ENCODE measurements around the gene WNT4. TPM values are rescaled to one million over a fixed set of nuclear protein-coding genes. Genes with fewer than 3 reads are reported as not detected.

WNT4 gene
- total RNA-seq, 2 donors from 2014 or later: 0.16 TPM; not detected in 1

DNA sequence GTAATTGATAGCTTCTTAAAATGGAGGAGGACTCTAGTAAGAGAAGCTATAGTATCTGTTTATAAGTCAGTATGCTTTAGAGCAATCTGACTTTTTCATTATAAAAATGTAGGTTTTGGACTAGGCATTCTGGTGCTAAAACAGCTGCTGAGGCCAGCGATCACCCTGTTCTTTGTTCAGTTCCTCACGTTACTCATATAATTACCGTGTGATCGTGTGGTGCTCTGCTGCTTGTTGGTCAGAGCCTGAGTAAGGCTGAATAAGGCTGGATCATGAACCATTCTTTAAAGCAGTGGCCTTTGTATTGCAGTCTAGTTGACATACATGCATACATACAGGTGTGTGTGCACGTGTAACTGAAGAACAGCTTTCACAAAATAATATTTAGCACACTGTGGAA, 65.2 kb downstream of the WNT4 start:
- Histone ChIP-seq H3K4me3 (no peak overlapping the region), H3K4me1 (peaks cover 0 to 69% of the 10 kb centered on the region in 2 donors), H3K27ac (no peak overlapping the region), H3K36me3 (peaks cover 12% of the 10 kb centered on the region), H3K27me3 (no peaks in the 10 kb centered on the region), H3K9me3 (no peaks in the 10 kb centered on the region)
- TF ChIP-seq, protein P1, sequence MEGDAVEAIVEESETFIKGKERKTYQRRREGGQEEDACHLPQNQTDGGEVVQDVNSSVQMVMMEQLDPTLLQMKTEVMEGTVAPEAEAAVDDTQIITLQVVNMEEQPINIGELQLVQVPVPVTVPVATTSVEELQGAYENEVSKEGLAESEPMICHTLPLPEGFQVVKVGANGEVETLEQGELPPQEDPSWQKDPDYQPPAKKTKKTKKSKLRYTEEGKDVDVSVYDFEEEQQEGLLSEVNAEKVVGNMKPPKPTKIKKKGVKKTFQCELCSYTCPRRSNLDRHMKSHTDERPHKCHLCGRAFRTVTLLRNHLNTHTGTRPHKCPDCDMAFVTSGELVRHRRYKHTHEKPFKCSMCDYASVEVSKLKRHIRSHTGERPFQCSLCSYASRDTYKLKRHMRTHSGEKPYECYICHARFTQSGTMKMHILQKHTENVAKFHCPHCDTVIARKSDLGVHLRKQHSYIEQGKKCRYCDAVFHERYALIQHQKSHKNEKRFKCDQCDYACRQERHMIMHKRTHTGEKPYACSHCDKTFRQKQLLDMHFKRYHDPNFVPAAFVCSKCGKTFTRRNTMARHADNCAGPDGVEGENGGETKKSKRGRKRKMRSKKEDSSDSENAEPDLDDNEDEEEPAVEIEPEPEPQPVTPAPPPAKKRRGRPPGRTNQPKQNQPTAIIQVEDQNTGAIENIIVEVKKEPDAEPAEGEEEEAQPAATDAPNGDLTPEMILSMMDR (IDR thresholded peaks at IDR 0.05): no peak
- no peak for DNase-seq (ENCODE audit: low spot score)

DNA sequence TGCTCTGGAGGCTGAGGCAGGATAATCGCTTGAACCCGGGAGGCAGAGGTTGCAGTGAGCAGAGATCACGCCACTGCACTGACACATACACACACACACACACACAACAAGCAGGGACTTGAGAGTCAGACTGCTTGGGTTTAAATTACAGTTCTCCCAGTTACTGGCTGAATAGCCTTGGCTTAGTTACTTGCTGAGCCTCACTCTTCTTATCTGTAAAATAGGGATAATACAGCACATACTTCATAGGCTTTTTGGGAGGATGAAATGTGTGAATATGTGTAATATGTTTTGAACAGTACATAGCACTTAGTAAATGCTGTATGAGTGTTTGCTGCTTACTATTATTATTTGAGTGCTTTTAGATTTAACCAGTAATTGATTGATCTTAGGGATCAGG, 66.6 kb downstream of the WNT4 start:
- Histone ChIP-seq H3K36me3 (peaks cover under 1% of the 10 kb centered on the region), H3K27ac (no peak overlapping the region), H3K27me3 (no peaks in the 10 kb centered on the region), H3K9me3 (no peaks in the 10 kb centered on the region), H3K4me1 (peaks cover 0 to 83% of the 10 kb centered on the region in 2 donors), H3K4me3 (no peak overlapping the region)
- DNase-seq (ENCODE audit: low spot score): no peak
- TF ChIP-seq, protein P1 (IDR thresholded peaks at IDR 0.05): no peak

DNA sequence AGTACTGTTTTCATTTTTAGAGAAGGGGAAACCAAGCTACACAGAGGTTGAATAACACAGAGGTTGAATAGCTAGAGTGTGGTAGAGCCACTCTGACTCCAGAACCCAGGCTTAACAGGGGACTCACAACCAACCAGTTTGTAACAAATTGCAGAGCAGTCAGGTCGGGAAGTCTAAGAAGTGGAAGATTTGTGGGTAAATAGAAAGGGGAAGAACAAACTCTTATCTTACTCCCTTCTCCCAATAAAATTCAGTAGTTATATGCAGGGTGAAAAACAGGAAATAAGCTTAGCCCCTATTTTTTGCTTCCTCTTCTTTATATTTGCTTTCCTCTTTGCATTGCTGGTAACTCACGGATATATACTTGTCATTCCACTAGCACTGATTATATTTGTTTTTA, 67.2 kb downstream of the WNT4 start:
- Histone ChIP-seq H3K36me3 (no peaks in the 10 kb centered on the region), H3K27ac (no peak overlapping the region), H3K27me3 (no peaks in the 10 kb centered on the region)

DNA sequence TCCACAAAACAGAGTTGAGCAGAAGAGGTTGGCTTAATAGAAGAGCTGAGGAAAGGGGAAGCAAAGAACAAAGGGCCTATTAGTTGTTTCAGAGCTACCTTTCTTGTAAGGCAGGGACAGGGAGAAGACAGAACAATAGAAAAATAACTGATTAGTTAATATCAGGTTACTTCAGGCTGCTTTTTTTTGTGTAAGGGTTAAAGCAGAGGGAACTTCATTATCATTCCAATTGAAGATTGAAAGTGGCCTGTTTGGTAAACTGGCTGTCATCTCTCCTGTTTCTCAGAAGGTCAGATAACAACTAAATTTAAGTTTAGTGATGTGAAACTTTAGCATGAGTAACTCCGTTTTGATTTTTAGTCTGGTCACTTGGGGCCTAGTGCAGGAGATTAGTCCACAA, 68.1 kb downstream of the WNT4 start:
- H3K27me3 ChIP-seq: no peaks in the 10 kb centered on the region
- peaks cover 0 to 85% of the 10 kb centered on the region in 2 donors for H3K4me1 ChIP-seq
- no peaks in the 10 kb centered on the region for H3K9me3 ChIP-seq
- no peak overlapping the region for H3K4me3 ChIP-seq
- no peak for DNase-seq (ENCODE audit: low spot score)
- no peaks in the 10 kb centered on the region for H3K36me3 ChIP-seq
- TF ChIP-seq, protein P1 (IDR thresholded peaks at IDR 0.05): no peak
- H3K27ac ChIP-seq: no peak overlapping the region

More for the DNA sequence above, 67.2 kb downstream of the WNT4 start:
- Histone ChIP-seq H3K4me3 (no peak overlapping the region), H3K4me1 (peaks cover 0 to 86% of the 10 kb centered on the region in 2 donors), H3K9me3 (no peaks in the 10 kb centered on the region)
- DNase-seq (ENCODE audit: low spot score): no peak
- TF ChIP-seq, protein P1 (IDR thresholded peaks at IDR 0.05): no peak

DNA sequence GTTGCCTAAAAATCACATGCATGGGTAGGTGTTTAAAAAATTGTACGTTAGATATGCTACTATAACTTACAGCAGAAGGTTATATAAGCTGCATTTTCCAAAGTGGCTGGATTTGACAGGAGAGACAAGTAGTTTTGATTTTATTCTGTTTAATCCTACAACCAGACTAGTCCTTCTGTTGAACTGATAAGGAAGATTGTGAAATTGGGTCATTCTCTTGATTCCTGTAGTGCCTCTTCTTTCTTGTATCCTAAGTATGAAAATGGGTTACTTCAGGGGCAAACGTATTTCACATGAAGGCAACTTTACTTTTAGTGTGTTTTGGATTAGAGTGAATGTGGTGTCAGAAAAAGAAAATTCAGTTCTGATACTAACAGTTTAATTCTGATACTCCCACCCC, 71.4 kb downstream of the WNT4 start:
- Histone ChIP-seq H3K27me3 (no peaks in the 10 kb centered on the region), H3K4me3 (no peak overlapping the region), H3K9me3 (no peaks in the 10 kb centered on the region), H3K36me3 (no peaks in the 10 kb centered on the region), H3K27ac (no peak overlapping the region), H3K4me1 (peaks cover 0 to 75% of the 10 kb centered on the region in 2 donors)
- TF ChIP-seq, protein P1 (IDR thresholded peaks at IDR 0.05): no peak
- no peak for DNase-seq (ENCODE audit: low spot score)

Other genes starting within 250 kb of the WNT4 start
- gene HSPG2, start 205.8 kb downstream of the WNT4 start, total RNA-seq: 100 to 1,000 TPM; 424 to 557 TPM
- not detected for gene CELA3B, start 166.1 kb downstream of the WNT4 start, total RNA-seq
- not detected for gene CELA3A, start 141.4 kb downstream of the WNT4 start, total RNA-seq
- gene CDC42, start 90.4 kb downstream of the WNT4 start, total RNA-seq: 100 to 1,000 TPM; 144 to 147 TPM

All from right atrium auricular region (tissue), 2 donors.